ENCODE measurements around the gene CCDC3.

The CCDC3 gene

DNA sequence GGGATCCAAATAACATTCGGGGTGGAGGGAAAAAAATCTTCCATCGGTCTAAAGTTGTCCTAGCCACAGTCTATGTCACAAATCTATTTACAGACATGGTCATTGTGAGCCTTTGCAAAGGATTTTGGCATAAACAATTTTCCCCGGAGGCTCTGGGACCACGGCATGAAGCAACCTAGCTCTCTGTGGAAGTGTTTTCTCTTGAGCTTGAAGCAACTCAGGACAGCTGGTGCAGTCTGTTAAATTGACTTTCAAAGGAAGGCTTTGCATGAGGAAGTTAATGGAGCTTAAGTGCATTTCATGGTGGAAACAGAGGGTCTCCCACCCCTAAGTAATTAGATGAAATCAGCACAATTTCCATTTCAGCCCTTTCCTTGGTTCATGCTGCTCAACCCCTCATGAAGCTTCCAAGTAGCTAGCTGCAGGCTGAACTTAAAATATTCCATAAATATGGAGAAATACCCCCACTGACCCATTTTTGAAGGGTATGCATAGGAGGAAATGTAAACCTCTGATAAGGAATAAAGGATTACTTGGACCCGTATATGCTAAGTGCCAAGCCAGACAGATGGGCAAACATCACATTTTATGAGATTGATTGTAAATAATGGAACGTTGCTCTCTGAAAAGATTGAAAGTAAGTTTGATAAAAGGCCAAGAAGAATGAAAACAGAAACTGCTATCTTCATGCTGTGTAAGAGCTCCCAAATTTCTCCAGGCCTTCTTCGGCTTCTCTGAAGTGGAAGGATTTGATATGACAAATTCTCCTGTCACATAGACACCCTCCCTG, 39.9 kb downstream of the CCDC3 start:
- no peak for DNase-seq (ENCODE audit: low read depth)

DNA sequence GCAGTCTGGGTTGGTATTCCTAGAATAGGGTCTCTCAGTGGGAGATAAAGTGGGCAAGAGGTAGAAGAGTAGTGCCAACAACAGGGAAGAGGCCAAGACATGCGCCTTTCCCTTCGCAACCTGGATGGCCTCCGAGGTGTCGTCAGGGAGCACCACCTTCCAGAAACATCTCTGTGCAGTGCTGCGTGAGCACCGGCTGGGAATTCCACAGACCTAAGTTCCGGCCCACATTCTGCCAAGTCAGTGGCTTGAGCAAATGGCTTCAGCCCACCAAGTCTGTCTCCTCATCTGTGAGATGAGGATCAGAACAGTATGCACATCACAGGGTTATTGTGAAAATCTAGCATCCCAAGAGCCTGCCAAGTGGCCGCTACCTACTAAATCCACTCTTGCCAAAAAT, 40.6 kb downstream of the CCDC3 start:
- DNase-seq (ENCODE audit: low read depth) = no peak

DNA sequence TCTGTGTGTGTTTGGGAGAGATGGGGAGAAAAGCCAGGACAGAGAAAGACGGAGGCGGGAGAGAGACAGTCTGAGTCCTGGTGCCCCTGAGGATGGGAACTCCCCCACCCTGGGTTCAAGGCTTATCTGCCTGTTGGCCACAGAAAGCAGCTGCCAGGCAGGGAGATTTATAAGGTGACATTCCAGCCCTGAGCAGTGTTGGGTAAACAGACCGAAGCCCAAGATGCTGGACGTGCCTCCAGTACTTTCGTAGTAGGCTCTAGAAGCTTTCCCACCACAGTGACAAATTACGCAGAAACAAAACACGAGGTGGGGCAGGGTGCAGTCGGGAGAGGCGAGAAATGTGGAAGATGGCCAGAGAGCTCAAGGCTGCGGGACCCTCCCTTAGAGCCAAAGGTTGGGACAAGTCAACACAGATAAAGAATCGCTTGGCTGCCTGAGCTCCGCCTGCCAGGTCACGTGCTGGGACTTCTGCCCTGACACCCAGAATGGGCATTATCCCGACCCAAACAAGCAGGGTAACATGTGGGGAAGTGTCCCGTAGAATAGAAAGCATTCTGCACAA, 41.1 kb downstream of the CCDC3 start:
- DNase-seq (ENCODE audit: low read depth) = no peak

DNA sequence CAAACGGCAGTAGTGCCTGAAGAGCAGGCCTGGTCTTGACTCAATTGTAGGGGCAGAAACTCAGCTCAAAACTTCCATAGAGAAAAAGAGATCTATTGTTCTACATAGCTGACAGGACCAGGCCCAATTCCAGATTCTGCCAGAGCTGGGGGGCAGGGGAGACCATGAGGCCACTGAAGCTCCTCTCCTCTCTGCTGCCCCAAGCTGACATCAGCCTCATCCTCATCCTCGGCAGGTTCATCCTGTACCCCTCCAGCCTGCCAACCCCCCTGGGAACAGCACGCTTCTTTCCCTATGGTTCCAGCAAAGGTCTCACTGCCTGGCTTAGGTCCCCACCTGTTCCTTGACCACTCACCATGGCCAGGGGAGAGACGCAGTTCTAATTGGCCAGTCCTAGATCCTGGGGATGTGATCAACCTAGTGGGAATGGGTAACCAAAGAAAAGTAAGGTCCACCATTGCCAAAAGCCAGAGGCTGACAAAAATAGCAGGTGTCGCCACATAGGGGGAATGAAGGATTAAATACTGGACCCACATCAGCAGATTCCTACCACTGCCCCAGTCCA, 42.9 kb downstream of the CCDC3 start:
- DNase-seq (ENCODE audit: low read depth) = no peak

DNA sequence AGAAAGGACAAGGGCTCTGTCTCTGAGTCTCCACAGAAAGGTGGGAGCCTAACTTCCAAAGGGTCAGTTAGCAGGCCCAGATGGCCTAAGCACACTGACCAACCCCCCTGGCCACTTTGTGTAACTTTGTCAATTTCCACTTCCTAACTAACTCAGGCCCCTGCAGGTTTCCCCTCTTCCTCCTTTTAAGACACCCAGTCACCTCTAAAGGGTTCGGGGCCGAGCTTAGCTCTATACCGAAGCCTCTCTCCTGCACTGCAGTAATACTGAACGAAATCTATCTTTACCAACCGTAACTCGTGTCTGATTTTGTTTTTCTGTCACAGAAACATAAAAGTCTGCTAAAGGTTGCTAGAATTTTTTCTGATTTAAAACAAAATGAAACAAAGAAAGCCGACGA, 44.4 kb downstream of the CCDC3 start:
- DNase-seq (ENCODE audit: low read depth) = no peak

DNA sequence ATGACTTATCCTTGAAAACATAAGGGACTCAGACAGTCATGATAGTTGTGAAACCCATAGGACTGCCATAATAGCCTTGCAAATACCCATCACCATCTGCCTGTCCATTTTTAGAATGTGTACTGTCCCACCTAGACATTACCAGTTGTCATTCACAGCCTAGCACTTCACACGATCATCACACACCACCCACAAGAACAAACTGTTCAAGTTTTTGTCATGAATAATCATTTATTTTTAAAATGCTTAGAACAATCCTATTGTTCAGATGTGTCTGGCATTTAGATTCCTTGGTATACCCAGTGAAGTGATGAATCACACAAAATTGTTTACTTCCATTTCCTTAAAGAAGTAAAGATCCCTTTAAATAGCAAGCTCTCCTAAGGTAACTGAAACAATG, 46.6 kb downstream of the CCDC3 start:
- DNase-seq (ENCODE audit: low read depth) = no peak

DNA sequence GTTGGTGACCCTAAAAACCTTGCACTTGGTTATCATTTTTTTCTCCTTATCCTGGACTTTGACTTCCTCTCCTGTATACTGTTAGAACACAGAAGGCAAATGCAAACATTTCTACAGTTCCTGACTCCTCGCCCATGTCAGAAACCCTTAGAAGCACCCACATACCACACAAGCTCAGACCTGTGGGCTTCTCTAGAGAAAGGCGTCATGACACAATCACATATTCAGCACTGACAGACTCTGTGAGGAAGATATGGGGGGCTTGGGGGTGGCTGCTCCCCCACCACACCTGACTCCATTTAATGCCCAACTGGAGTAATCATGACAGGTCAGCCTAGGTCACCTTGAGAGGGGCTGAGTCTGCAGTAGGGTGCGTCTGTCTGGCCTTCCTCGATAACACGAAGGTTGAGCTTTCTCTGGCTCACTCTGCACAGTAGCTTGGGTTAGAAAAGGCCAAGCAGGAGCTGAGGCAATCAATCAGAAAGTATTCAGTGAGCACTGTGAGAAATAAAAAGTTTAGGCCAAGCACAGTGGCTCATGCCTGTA, 50.9 kb downstream of the CCDC3 start:
- no peak for DNase-seq (ENCODE audit: low read depth)

DNA sequence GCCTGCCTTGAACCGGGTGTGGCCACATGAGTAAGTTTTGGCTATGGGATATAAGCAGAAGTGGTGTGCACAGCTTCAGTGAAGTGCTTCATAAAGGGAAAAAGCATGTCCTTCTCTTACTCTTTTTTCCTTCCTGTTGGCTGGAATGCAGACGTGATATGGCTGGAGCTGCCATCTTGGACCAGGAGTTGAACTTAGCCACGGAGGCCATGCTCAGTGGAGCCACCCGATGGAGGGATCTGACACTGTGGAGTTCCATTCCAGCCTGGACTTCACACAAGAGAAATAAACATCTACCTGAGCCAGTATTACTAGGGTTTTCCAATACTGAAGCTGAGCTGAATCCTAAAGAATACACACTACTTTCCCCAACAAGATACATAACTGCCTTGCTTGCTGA, 52.3 kb downstream of the CCDC3 start:
- DNase-seq (ENCODE audit: low read depth) = no peak

DNA sequence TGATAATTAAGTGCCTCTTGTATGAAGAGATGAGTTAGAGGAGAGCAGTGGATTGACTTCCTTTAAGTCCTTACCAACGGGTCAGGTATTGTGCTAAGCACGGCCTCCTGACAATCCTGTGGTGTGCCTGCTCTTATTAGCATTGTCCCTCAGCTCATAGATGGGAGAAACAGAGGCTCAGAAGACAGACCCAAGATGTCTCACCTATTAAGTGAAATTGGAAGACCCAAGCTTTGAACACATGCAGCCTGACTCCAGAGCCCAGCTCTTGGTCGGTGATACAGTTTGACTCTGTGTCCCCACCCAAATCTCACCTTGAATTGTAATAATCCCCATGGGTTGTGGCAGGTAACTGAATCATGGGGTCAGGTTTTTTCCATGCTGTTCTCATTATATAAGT, 53.8 kb downstream of the CCDC3 start:
- no peak for DNase-seq (ENCODE audit: low read depth)

DNA sequence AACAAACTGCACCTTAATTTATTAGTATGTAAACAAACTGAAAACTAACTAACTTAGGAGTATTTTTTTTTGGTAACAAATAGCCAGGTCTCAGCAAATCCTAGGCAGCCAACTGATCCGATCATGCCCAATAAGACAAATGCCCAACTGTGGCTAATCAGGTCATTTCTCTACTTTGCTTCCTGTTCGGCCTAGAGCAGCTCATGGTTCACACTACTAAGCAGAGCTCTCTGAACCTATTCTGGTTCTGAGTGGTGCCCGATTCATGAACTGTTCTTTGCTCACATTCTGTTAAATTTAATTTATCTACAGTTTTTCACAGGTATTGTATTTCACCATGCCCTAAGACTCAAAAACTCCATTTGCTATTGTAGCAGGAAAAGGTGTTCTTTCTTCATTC, 55.1 kb downstream of the CCDC3 start:
- no peak for DNase-seq (ENCODE audit: low read depth)

DNA sequence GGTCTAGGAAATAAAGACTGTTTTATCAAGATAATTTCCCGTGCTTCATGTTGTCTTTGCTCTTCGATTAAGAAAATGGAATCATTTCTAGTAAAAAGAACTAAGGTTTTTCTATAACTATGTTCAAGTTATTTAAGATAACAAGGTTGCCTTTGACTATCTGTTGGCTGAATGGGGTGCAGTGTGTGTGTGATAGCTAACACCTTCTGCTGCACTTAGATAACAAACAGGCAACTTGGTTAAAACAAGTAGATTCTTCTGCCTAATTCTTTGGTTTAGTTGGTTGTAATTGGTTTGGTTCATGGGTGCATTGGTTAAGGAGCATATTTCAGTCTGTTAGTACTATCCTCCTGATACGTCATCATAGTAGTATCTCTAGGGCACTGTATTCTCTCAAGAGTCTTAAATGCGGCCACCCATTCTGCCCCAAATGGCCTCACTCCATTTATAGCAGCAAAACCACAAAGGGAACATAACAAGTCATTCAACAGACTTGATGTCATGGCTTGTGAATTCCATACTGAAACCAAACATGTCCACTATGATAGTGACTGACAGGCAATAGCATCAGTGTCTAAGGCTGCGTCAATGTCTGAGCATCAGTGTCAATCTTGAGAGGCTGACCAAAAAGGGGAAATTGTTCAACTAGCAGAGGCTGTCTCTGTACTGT, 55.7 kb downstream of the CCDC3 start:
- DNase-seq (ENCODE audit: low read depth) = no peak

DNA sequence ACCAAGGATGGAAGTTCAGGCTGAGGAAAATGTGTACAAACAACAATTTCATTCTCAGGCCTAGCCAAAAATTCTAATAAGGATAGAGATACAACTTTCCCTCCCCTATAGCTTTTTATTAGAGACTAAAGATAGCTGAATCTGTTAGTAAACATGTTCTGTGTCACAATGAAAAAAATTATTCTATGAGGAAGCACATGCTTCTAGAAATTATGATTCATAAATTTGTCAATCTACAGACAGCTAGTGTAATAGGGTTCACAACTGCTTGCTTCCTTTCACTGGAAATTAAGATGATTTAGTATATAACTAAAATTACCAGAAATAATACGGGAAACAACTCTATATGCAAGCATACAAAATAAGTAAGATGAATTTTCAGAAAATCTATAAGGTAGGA, 56.6 kb downstream of the CCDC3 start:
- no peak for DNase-seq (ENCODE audit: low read depth)

DNA sequence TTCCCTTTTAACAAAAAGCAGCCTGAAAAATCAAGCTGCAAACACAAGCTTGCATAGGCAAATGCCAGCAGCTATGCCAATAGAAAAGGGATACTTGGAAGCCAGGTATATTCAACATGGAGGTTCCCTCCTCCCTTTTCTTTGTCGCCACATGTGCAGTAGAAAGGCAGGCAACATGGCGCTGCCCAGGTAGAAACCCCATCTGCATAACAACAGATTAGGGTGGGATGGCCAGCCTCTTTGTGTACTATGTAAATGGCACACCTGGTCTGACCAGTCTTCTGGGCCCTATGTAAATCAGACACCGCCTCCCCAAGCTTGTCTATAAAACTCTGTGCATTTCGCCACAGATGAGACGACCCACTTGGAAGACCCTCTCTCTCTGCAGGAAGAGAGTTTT, 58.1 kb downstream of the CCDC3 start:
- no peak for DNase-seq (ENCODE audit: low read depth)

DNA sequence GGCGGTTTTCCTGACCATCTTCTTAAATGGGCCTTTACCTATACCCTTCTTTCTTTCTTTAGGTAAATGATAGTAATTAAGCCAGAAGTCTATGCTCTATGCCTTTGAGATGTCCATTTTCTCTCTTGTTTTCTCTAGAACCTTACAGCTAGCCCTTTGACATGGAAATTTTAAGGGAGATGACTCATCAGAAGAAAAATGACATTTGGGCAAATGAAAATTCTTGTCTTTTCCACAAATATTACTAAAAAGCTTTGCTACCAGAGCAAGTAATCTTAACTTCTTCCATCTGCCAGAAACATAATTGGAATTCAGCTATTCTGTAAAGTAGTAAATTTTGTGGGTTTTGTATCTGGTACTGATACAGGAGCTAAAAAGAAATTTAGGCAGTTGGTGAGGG, 59.5 kb downstream of the CCDC3 start:
- no peak for DNase-seq (ENCODE audit: low read depth)

DNA sequence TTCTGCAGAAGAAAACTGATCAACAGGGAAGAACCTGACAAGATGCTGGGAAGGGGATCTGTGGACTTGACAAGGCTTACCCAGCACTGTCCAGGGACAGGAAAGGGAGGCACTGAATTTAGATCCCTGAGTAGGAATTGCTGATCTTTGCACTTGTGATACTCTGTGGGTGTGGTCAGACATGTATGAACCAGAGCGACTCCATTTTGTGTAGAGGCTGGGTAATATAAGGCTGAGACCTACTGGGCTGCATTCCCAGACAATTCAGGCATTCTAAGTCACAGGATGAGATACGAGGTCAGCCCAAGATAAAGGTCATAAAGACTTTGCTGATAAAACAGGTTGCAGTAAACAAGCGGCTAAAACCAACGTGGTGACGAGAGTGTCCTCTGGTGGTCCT, 60.7 kb downstream of the CCDC3 start:
- no peak for DNase-seq (ENCODE audit: low read depth)

DNA sequence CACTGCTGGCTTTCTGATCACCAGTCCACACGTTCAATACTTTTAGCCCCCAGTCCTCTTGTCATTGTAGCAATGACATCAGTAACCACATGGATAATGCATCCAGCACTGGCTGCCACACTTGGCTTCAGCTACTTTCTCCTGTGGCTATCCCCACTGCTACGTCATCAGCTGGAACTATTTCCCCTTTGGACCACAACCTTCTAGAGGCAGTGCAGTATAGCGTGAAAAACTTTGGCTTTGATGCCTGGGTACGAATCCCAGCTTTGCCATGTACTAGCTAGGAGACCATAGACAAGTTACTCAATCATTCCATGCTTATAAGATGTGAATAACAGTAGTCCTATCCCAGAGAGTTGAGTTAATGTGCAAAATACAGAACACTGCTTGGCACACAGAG, 63.2 kb downstream of the CCDC3 start:
- no peak for DNase-seq (ENCODE audit: low read depth)

DNA sequence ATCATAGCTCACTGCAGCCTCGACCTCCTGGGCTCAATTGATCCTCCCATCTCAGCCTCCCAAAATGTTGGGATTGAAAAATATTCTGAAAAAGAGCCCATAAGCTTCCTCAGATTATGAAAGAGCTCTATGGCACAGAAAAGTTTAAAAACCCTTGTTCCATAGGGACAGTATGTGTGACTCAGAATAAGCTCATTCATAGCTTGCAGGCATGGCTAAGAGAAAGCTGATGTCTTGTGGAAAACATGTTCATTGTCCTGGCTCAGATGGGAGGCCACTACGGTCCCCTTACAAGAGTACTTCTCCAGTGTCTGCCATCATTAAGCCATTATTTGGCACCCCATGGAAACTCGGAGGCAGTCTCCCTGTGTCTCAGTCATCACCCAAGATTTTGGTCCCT, 64.0 kb downstream of the CCDC3 start:
- DNase-seq (ENCODE audit: low read depth) = no peak

DNA sequence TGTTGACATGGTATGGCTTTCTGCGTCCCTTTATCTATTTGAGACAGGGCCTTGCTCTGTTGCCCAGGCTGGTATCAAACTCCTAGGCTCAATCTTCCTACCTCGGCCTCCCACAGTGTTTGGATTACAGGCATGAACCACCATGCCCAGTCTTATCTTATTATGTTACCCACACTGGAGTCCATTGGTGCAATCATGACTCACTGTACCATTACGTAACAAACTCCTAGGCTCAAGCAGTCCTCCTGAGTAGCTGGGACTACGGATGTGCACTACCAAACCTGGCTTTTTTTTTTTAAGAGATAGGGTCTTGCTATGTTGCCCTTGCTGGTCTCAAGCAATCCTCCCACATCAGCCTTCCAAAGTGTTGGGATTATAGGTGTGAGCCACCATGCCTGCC, 66.7 kb downstream of the CCDC3 start:
- DNase-seq (ENCODE audit: low read depth) = no peak

DNA sequence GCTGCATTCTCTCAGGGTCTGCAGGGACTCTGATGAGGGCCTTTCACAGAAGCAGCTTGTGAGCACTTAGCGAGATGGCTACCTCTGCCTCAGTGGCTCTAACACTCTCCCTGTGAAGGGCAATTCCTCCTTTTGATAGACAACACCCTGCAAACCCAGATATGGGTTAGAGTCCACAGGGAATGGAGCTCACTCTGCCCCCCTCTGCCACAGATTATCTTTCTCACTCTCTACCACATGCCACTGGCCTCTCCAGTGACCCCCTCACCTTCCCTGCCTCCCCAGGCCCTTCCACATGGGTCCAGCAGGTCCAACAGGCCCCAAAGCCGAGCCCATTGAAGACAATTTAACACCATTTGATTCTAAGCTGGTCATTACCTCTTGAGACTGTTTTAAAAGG, 72.1 kb downstream of the CCDC3 start:
- no peak for DNase-seq (ENCODE audit: low read depth)

DNA sequence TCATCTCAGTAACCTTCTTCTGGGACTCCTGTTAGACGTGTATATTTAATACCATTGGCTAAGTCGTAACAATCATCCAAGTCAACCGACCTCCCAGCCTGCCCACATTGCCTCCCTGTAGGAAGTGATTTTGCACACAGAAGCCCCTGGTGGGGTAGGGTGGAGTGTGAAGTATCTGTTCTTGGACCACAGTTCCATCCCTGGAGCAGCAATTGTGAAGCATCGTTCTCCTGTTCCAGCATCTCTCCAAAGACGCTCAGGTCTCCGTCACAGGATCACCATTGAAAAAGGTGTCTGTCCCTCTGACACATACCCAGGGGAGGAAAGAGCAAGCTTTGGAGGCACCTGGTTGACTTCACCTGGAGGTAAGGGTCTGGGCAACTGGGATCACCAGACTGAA, 72.9 kb downstream of the CCDC3 start:
- no peak for DNase-seq (ENCODE audit: low read depth)

DNA sequence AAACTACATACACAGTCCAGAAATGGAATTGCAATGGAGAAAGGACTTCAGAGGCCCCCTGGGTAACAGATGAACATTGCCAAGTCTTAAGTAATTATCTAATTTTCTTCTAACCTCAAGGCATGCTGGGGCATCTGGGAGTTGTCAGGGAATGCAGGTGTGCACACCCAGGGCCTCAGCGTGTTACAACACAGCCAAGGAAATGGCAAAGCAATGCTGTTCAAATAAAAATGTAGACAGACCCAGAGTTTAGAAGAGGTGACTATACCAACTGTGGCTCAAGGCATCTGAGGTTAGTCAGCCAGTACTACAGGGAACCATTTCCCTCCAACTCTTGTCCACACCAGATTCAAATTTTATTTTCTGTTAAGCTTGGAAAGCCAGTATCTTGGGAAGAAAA, 73.6 kb downstream of the CCDC3 start:
- DNase-seq (ENCODE audit: low read depth) = no peak

DNA sequence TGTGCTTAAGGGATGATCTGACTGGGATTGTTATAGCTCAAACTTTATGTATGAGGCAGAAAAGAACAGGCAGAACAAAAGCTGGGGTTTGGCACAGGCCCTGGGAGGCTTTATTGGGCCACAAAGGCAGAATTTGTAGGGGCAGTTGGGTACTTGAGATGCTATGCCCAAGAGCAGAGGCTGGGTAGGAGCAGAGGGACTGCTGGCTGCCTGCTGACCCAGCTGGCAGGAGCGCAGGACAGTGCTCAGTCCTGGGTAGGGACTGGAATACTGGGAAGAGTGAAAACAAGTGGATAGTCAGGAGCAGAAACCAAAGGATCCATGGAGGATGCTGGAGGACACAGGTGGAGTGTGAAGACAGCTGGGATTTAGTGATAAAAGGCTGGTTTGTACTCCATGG, 75.7 kb downstream of the CCDC3 start:
- DNase-seq (ENCODE audit: low read depth) = no peak

DNA sequence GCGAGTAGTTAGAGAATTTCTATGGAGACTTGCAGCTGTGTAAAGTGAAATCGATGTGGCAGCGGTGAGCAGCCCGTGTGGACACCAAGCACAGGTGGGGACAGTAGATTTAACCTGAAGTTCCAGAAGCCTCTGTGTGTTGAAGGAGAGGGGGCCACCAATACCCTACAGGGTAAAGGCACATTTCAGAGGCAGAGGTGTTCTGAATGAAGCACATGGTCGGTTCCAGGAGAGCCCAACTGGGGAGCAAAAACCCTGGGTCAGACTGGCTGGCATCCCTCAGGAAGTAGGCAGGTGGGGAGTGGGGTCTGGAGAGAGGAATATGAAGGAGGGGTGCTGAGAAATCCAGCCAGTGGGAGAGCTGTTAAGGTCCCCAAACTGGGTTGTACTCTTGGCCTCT, 76.6 kb downstream of the CCDC3 start:
- no peak for DNase-seq (ENCODE audit: low read depth)

All from non-pigmented ciliary epithelial cell (primary cell).